ENCODE results near the gene PCARE.

The PCARE gene

DNA sequence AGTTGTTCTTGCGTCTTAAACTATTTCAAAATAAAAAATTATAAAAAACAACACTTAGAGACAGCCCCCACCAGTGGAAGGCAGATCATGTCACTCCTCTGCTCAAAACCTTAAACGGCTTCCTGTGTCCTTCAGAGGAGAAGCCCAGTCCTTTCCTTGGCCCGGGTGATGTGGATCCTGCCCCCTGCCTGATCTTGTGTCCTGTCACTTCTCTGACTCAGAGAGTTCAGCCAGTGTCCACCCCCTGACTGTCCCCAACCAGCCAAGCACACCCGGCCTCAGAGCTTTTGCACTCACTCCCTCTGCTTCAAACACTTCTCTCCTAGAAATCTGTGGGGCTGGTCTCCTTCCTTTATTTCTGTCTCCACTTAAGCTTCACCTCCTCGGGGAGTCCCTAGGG lies 57.8 kb downstream of the PCARE start:
- no peaks in the 10 kb centered on the region for H3K4me1 ChIP-seq (ENCODE audit: low read length)

GRCh38 chr2:29015701-29016470 lies 58.4 kb downstream of the PCARE start:
- Histone ChIP-seq H3K36me3 (replicated peaks; ENCODE audit: insufficient read depth, low read length) (no peaks in the 10 kb centered on the region), H3K4me3 (ENCODE audit: low read length) (no peak overlapping the region), H3F3A (ENCODE audit: insufficient read depth, low read length) (no peaks in the 10 kb centered on the region), H4K20me1 (ENCODE audit: insufficient read depth, low read length) (no peaks in the 10 kb centered on the region), H3K9ac (ENCODE audit: low read length) (no peak overlapping the region), H2AFZ (ENCODE audit: low read length) (no peak overlapping the region), H3K4me2 (ENCODE audit: low read depth, low read length) (no peak overlapping the region), H3K27ac (ENCODE audit: low read length) (no peak overlapping the region), H3K4me1 (ENCODE audit: low read length) (no peaks in the 10 kb centered on the region), H3K79me2 (ENCODE audit: low read length) (no peaks in the 10 kb centered on the region), H3K27me3 (replicated peaks; ENCODE audit: insufficient read depth, low read length) (no peaks in the 10 kb centered on the region), H3K9me3 (replicated peaks; ENCODE audit: insufficient read depth, low read length) (no peaks in the 10 kb centered on the region), H3K9me2 (replicated peaks; ENCODE audit: insufficient read depth, low read length) (no peaks in the 10 kb centered on the region)
- DNase-seq = no peak
- TF ChIP-seq EZH2phosphoT487 (IDR thresholded peaks at IDR 0.05; ENCODE audit: low read length) = no peak
- no peak for TF ChIP-seq EZH2 (optimal IDR thresholded peaks at IDR 0.05; ENCODE audit: low read depth, low read length)
- no peak for TF ChIP-seq CTCF (IDR thresholded peaks at IDR 0.05; ENCODE audit: low read length)

More for the DNA sequence above, 57.8 kb downstream of the PCARE start:
- no peaks in the 10 kb centered on the region for H3K27me3 ChIP-seq (replicated peaks; ENCODE audit: insufficient read depth, low read length)
- no peak overlapping the region for H2AFZ ChIP-seq (ENCODE audit: low read length)
- DNase-seq = no peak
- TF ChIP-seq EZH2phosphoT487 (IDR thresholded peaks at IDR 0.05; ENCODE audit: low read length) (no peak), EZH2 (optimal IDR thresholded peaks at IDR 0.05; ENCODE audit: low read depth, low read length) (no peak), CTCF (IDR thresholded peaks at IDR 0.05; ENCODE audit: low read length) (no peak)
- no peak overlapping the region for H3K27ac ChIP-seq (ENCODE audit: low read length)
- H3K9ac ChIP-seq (ENCODE audit: low read length) = no peak overlapping the region
- H4K20me1 ChIP-seq (ENCODE audit: insufficient read depth, low read length) = no peaks in the 10 kb centered on the region
- no peaks in the 10 kb centered on the region for H3K9me2 ChIP-seq (replicated peaks; ENCODE audit: insufficient read depth, low read length)
- H3K4me3 ChIP-seq (ENCODE audit: low read length) = no peak overlapping the region
- no peaks in the 10 kb centered on the region for H3F3A ChIP-seq (ENCODE audit: insufficient read depth, low read length)
- H3K36me3 ChIP-seq (replicated peaks; ENCODE audit: insufficient read depth, low read length) = no peaks in the 10 kb centered on the region
- H3K4me2 ChIP-seq (ENCODE audit: low read depth, low read length) = no peak overlapping the region
- H3K9me3 ChIP-seq (replicated peaks; ENCODE audit: insufficient read depth, low read length) = no peaks in the 10 kb centered on the region
- H3K79me2 ChIP-seq (ENCODE audit: low read length) = no peaks in the 10 kb centered on the region

- H3K27me3 ChIP-seq (replicated peaks; ENCODE audit: insufficient read depth, low read length) = no peaks in the 10 kb centered on the region
- no peak overlapping the region for H3K4me3 ChIP-seq (ENCODE audit: low read length)
- H3K9ac ChIP-seq (ENCODE audit: low read length) = no peak overlapping the region
- no peak overlapping the region for H3K27ac ChIP-seq (ENCODE audit: low read length)
- no peaks in the 10 kb centered on the region for H3K4me1 ChIP-seq (ENCODE audit: low read length)
- no peaks in the 10 kb centered on the region for H4K20me1 ChIP-seq (ENCODE audit: insufficient read depth, low read length)
- H3K9me3 ChIP-seq (replicated peaks; ENCODE audit: insufficient read depth, low read length) = no peaks in the 10 kb centered on the region
- no peak for DNase-seq
- H3K79me2 ChIP-seq (ENCODE audit: low read length) = no peaks in the 10 kb centered on the region
- no peaks in the 10 kb centered on the region for H3K9me2 ChIP-seq (replicated peaks; ENCODE audit: insufficient read depth, low read length)
- H3K4me2 ChIP-seq (ENCODE audit: low read depth, low read length) = no peak overlapping the region
- H2AFZ ChIP-seq (ENCODE audit: low read length) = no peak overlapping the region
- H3K36me3 ChIP-seq (replicated peaks; ENCODE audit: insufficient read depth, low read length) = no peaks in the 10 kb centered on the region
- H3F3A ChIP-seq (ENCODE audit: insufficient read depth, low read length) = no peaks in the 10 kb centered on the region
- TF ChIP-seq EZH2phosphoT487 (IDR thresholded peaks at IDR 0.05; ENCODE audit: low read length) (no peak), EZH2 (optimal IDR thresholded peaks at IDR 0.05; ENCODE audit: low read depth, low read length) (no peak), CTCF (IDR thresholded peaks at IDR 0.05; ENCODE audit: low read length) (no peak)
Observed at GRCh38 chr2:29014811-29015421, 59.4 kb downstream of the PCARE start.
